A673 (cell line): ENCODE measurements around the gene FHIT. TPM values are rescaled to one million over a fixed set of nuclear protein-coding genes. Genes with fewer than 3 reads are reported as not detected.
"Not testable (repeated sequence)": the region's sequence is repeated elsewhere in the genome, so short reads cannot be mapped to it uniquely, and the experiment has no call there.

Source experiments
- BruUV-seq: library from RNA; stranded (reverse); fragments of 400-500 nt; replicated peaks from 2 replicates; lab custom pipeline; 2021; lab: Mats Ljungman, UMichigan
- CTCF ChIA-PET: fragments of 300-600 bp; sonication (Branson Sonifier 250); formaldehyde crosslinking; loops from one replicate; lab custom pipeline; 2022; ENCODE audit warnings: antibody characterized with exemption; lab: Charles Lee
- POLR2A ChIA-PET: fragments of 300-600 bp; sonication (Branson Sonifier 250); formaldehyde crosslinking; loops from one replicate; lab custom pipeline; 2022; ENCODE audit warnings: antibody characterized with exemption; ENCODE audit not compliant: low non-redundant PET; lab: Charles Lee
- DNase-seq: peaks from one replicate; pipeline ENCODE4 v3.0.0-alpha.2; 2015; ENCODE audit warnings: low spot score
- H3K27ac ChIP-seq: fragments of 200-600 bp; sonication (generic); 2 replicates; pipeline ENCODE4 v1.5.1; 2016; ENCODE audit warnings: mixed run types, low read depth, mild to moderate bottlenecking, mixed read lengths, antibody characterized with exemption, low read length; ENCODE audit not compliant: poor library complexity, severe bottlenecking
- H3K27me3 ChIP-seq: fragments of 200-600 bp; sonication (generic); replicated peaks from 2 replicates; pipeline ENCODE4 v1.6.1; 2017; ENCODE audit warnings: mixed run types, low read depth, mild to moderate bottlenecking, mixed read lengths, antibody characterized with exemption, low read length; ENCODE audit not compliant: insufficient read depth, poor library complexity
- H3K36me3 ChIP-seq: fragments of 200-600 bp; sonication (generic); 2 replicates; pipeline ENCODE4 v1.6.1; 2016; ENCODE audit warnings: mixed run types, mild to moderate bottlenecking, mixed read lengths, antibody characterized with exemption, low read length; ENCODE audit not compliant: insufficient read depth, poor library complexity, severe bottlenecking
- H3K4me1 ChIP-seq: fragments of 200-600 bp; sonication (generic); 2 replicates; pipeline ENCODE4 v1.6.1; 2017; ENCODE audit warnings: mixed run types, mild to moderate bottlenecking, mixed read lengths, antibody characterized with exemption, low read length; ENCODE audit not compliant: insufficient read depth, poor library complexity, severe bottlenecking
- H3K4me3 ChIP-seq: fragments of 200-600 bp; sonication (generic); 2 replicates; pipeline ENCODE4 v1.5.1; 2016; ENCODE audit warnings: low read depth, mixed run types, mild to moderate bottlenecking, mixed read lengths, low read length; ENCODE audit not compliant: poor library complexity, severe bottlenecking
- H3K9me3 ChIP-seq: fragments of 200-600 bp; sonication (generic); 2 replicates; pipeline ENCODE4 v1.6.1; 2016; ENCODE audit warnings: mixed run types, low read depth, mild to moderate bottlenecking, mixed read lengths, antibody characterized with exemption, low read length; ENCODE audit not compliant: poor library complexity, severe bottlenecking
- EZH2 ChIP-seq: fragments of 200-600 bp; sonication (generic); IDR thresholded peaks from 2 replicates; pipeline ENCODE4 v1.6.1; 2017; ENCODE audit warnings: borderline replicate concordance, low read depth, mild to moderate bottlenecking, mixed read lengths, antibody characterized with exemption, low read length; ENCODE audit not compliant: poor library complexity, severe bottlenecking
- intact Hi-C: fragments of 100-400 bp; cut with micrococcal nuclease; formaldehyde crosslinking; loops from one replicate; pipeline ENCODE4 v1.10.0; 2022; ENCODE audit not compliant: unreplicated experiment
- total RNA-seq: library from RNA; stranded (reverse); gene quantifications from 2 replicates; pipeline ENCODE4 v1.2.3, GENCODE V29; 2021
- TF ChIP-seq, protein P1 (sequence below): fragments of 300-800, 200-600 bp; sonication (generic); conservative IDR thresholded peaks from 2 replicates; pipeline ENCODE4 v1.5.1; 2017; ENCODE audit warnings: low read depth, mild to moderate bottlenecking, antibody characterized with exemption, low read length, moderate library complexity, mixed read lengths

FHIT gene
- total RNA-seq, 1 experiment from 2014 or later, result not detected

DNA sequence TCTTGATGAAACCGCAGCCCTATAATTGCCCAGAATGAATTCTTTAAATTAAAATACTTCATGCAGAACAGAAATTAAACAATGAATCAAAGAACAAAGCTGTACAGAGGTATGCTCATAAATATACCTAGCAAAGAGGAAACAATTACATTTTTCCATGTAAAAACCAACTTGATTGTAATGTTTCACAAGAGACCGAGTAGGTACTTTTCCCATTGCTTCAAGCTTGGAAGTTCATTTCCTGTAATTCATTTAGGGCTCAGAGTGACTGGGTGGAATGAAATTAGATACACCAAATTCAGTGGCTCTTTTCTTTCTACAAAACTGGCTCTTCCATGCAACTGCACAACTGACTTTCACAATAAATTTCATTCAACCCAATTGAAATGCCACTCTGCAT is 51.4 kb downstream of the FHIT start:
- no peaks in the 10 kb centered on the region for H3K9me3 ChIP-seq
- H3K4me1 ChIP-seq, result no peaks in the 10 kb centered on the region
- H3K4me3 ChIP-seq, result no peak overlapping the region
- TF ChIP-seq, protein P1, sequence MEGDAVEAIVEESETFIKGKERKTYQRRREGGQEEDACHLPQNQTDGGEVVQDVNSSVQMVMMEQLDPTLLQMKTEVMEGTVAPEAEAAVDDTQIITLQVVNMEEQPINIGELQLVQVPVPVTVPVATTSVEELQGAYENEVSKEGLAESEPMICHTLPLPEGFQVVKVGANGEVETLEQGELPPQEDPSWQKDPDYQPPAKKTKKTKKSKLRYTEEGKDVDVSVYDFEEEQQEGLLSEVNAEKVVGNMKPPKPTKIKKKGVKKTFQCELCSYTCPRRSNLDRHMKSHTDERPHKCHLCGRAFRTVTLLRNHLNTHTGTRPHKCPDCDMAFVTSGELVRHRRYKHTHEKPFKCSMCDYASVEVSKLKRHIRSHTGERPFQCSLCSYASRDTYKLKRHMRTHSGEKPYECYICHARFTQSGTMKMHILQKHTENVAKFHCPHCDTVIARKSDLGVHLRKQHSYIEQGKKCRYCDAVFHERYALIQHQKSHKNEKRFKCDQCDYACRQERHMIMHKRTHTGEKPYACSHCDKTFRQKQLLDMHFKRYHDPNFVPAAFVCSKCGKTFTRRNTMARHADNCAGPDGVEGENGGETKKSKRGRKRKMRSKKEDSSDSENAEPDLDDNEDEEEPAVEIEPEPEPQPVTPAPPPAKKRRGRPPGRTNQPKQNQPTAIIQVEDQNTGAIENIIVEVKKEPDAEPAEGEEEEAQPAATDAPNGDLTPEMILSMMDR, result no peak
- no peak for TF ChIP-seq EZH2
- no peak for DNase-seq
- no peaks in the 10 kb centered on the region for H3K27me3 ChIP-seq
- no TSS peak for BruUV-seq
- intact Hi-C loops, result no loop called here
- no peak overlapping the region for H3K27ac ChIP-seq
- ChIA-PET CTCF (no interaction called here), POLR2A (no interaction called here)
- no peaks in the 10 kb centered on the region for H3K36me3 ChIP-seq

DNA sequence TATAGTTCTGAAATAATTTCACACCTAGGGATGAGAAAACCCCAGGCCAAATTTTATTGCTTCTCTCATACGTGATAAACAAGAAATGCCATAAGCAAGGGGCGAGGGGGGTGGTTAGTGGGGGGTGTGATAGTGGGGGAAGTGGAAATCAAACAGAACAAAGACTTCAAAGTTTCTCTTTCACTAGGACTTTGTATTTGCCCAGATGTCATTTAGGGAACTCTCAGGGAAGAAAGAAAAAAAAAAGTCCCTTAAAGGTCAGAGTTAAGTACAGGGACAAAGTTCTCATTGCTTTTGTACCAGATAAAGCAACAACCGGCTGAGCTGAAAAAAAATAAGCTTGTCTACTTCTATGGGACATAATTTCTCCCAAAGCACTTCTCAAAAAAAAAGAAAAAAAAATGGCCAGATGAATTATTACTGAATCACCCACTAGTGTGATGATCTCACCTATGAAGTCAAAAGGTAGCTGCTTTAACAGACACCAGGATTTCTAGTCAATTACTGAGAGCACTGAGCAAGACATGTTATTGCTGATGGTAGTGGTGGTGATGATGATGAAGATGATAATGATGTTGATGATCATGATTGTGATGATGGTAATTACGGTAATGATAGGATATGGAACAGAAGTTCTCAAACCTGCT is 56.2 kb downstream of the FHIT start:
- TF ChIP-seq, protein P1, result no peak
- TF ChIP-seq EZH2, result no peak
- Histone ChIP-seq H3K4me1 (no peaks in the 10 kb centered on the region), H3K36me3 (no peaks in the 10 kb centered on the region), H3K9me3 (no peaks in the 10 kb centered on the region), H3K4me3 (no peak overlapping the region), H3K27me3 (no peaks in the 10 kb centered on the region), H3K27ac (no peak overlapping the region)
- no TSS peak for BruUV-seq
- ChIA-PET POLR2A (no interaction called here), CTCF (no interaction called here)
- intact Hi-C loops, result no loop called here
- DNase-seq, result no peak

DNA sequence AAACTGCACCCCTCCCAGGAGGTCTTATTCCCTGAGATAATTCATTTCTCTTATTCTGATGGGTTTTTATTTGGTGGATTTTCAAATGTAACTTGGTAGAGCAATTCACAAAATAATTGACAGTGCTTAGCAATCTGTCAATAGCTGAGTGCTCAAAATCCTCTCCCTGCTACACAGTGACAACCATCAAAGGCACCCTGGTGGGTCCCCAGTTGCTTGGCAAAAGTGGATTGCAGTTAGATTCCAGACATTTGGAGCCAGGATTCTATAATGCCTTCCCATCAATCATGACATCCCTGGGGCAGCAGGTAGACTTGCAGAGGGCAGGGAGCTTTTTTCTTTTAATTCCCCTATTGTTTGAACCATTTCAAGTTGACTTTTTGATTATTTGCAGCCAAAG is 59.0 kb downstream of the FHIT start:
- POLR2A ChIA-PET, result no interaction called here
- Histone ChIP-seq H3K27me3 (no peaks in the 10 kb centered on the region), H3K4me3 (no peak overlapping the region), H3K4me1 (no peaks in the 10 kb centered on the region), H3K9me3 (no peaks in the 10 kb centered on the region), H3K27ac (no peak overlapping the region), H3K36me3 (no peaks in the 10 kb centered on the region)
- BruUV-seq, result no TSS peak
- CTCF ChIA-PET, result no interaction called here
- TF ChIP-seq, protein P1, result no peak
- no peak for TF ChIP-seq EZH2
- intact Hi-C loops, result no loop called here
- no peak for DNase-seq

DNA sequence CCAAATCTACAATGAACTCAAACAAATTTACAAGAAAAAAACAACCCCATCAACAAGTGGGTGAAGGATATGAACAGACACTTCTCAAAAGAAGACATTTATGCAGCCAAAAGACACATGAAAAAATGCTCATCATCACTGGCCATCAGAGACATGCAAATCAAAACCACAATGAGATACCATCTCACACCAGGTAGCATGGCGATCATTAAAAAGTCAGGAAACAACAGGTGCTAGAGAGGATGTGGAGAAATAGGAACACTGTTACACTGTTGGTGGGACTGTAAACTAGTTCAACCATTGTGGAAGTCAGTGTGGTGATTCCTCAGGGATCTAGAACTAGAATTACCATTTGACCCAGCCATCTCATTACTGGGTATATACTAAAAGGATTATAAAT is 61.0 kb downstream of the FHIT start:
- intact Hi-C loops, H3K27ac ChIP-seq, H3K9me3 ChIP-seq, CTCF ChIA-PET, H3K4me1 ChIP-seq, DNase-seq, H3K27me3 ChIP-seq, H3K4me3 ChIP-seq, H3K36me3 ChIP-seq, POLR2A ChIA-PET, BruUV-seq: not testable (repeated sequence)
